ENCODE data around the gene ARHGEF16.

The ARHGEF16 gene

DNA sequence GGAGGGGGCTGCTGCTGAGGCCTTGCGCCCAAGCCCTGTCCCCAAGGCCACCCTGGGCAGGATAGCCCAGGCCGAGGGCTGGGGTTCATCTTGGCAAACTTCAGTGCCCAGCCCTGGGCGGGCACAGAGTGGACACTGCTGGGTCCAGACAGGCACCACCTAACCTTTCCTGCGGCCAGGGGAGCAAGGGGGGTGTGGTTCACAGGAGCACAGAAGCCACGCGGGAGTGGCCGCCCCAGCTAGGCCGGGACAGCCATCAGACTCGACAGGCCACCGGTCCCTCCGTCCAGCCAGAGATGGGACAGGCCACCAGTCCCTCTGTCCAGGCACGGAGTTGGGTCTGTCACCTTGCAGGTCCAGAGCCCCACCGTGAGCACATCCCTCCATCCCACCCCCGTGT, 28.9 kb downstream of the ARHGEF16 start:
- DNase-seq (ENCODE audit: low read depth) = no peak

GRCh38 chr1:3483801-3484444, 29.5 kb downstream of the ARHGEF16 start:
- TF ChIP-seq, protein P1, sequence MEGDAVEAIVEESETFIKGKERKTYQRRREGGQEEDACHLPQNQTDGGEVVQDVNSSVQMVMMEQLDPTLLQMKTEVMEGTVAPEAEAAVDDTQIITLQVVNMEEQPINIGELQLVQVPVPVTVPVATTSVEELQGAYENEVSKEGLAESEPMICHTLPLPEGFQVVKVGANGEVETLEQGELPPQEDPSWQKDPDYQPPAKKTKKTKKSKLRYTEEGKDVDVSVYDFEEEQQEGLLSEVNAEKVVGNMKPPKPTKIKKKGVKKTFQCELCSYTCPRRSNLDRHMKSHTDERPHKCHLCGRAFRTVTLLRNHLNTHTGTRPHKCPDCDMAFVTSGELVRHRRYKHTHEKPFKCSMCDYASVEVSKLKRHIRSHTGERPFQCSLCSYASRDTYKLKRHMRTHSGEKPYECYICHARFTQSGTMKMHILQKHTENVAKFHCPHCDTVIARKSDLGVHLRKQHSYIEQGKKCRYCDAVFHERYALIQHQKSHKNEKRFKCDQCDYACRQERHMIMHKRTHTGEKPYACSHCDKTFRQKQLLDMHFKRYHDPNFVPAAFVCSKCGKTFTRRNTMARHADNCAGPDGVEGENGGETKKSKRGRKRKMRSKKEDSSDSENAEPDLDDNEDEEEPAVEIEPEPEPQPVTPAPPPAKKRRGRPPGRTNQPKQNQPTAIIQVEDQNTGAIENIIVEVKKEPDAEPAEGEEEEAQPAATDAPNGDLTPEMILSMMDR (conservative IDR thresholded peaks at IDR 0.05; ENCODE audit: low read depth, low read length) = peak; percentile 90
- peak; percentile 42 for DNase-seq (ENCODE audit: low read depth)
- no peak overlapping the region for H3K4me3 ChIP-seq (ENCODE audit: low read depth, low read length)

More for the DNA sequence above, 28.9 kb downstream of the ARHGEF16 start:
- H3K4me3 ChIP-seq (ENCODE audit: low read depth, low read length) = no peak overlapping the region
- TF ChIP-seq, protein P1 (conservative IDR thresholded peaks at IDR 0.05; ENCODE audit: low read depth, low read length) = no peak

GRCh38 chr1:3485016-3485415, 30.6 kb downstream of the ARHGEF16 start:
- TF ChIP-seq, protein P1 (conservative IDR thresholded peaks at IDR 0.05; ENCODE audit: low read depth, low read length) = no peak
- DNase-seq (ENCODE audit: low read depth) = no peak

DNA sequence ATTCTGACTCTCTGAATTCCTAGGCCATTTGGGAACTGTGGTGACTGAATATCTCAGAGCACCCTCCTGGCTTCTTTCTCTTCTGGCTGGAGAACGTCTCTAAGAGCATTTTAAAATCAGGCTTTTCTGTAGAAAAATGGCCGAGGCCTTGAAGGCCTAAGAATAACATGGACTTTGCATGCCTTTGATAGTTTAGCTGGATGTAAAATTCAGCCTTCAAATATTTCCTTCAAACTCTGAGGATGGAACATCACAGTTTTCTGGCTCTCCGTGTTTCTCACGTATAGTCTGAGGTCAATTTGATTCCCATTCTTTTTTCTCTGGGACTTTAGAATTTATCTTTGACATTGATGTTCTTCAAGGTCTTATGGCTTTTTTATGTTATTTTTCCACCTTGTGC, 34.0 kb downstream of the ARHGEF16 start:
- no peak overlapping the region for H3K4me3 ChIP-seq (ENCODE audit: low read depth, low read length)
- DNase-seq (ENCODE audit: low read depth) = no peak
- TF ChIP-seq, protein P1 (conservative IDR thresholded peaks at IDR 0.05; ENCODE audit: low read depth, low read length) = no peak

More at GRCh38 chr1:3485016-3485415, 30.6 kb downstream of the ARHGEF16 start:
- no peak overlapping the region for H3K4me3 ChIP-seq (ENCODE audit: low read depth, low read length)

- TF ChIP-seq, protein P1 (conservative IDR thresholded peaks at IDR 0.05; ENCODE audit: low read depth, low read length) = no peak
These were observed 35.7 kb downstream of the ARHGEF16 start for GRCh38 chr1:3490046-3490745.

DNA sequence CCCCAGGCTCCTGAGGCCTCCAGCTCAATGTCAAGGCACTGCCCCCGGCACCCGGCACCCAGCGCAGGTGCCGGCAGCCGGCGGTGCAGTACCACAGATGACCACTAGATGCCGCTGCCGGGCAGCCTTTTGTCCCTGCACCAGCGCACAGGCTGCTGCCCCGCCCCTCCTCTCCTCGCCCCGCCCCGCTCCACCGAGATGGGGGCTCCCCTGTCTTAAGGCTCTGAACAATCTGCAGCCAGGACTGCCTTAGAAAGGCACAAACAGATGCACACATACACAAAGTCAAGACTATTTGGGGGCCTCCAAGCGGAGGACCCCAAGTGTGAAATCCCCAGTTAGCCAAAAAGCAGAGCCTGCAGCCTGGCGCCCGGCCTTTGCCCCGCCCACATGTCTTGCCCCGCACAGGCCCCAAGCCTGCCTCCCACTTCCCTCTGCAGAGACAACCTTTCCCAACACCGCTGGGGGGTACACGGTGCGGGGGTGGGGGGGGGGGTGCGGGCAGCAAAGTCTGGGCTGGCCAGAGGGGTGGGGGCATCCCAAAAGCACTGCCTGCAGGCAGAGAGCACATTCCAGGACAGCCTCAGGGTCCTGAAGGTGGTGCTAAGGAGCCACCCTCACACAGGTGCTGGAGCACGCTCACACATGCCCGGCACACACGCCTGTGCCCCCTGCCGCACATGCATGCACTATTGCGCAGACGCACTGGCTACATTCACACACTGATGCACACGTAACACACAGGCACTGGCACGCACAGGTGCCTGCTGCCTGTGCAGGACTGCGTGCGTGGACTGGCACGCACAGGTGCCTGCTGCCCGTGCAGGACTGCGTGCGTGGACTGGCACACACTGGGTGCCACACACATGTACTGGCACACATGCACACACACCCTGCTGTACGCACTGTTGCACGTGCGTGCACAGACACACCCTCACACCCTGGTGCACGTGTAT, 37.1 kb downstream of the ARHGEF16 start:
- TF ChIP-seq, protein P1 (conservative IDR thresholded peaks at IDR 0.05; ENCODE audit: low read depth, low read length) = peak; percentile 87
- DNase-seq (ENCODE audit: low read depth) = peak; percentile 46

More at GRCh38 chr1:3490046-3490745, 35.7 kb downstream of the ARHGEF16 start:
- H3K4me3 ChIP-seq (ENCODE audit: low read depth, low read length) = no peak overlapping the region
- no peak for DNase-seq (ENCODE audit: low read depth)

More for the DNA sequence above, 37.1 kb downstream of the ARHGEF16 start:
- no peak overlapping the region for H3K4me3 ChIP-seq (ENCODE audit: low read depth, low read length)

Measured in choroid plexus epithelial cell (primary cell).